ENCODE measurements around the gene NTHL1. TPM values are rescaled to one million over a fixed set of nuclear protein-coding genes. Genes with fewer than 3 reads are reported as not detected.

NTHL1 gene
- total and polyA plus RNA-seq, 2 of the 13 experiments (the other 11 are each of a cell fraction or from before 2014, with no cell fraction given), result 47.5 to 64.9 TPM

DNA sequence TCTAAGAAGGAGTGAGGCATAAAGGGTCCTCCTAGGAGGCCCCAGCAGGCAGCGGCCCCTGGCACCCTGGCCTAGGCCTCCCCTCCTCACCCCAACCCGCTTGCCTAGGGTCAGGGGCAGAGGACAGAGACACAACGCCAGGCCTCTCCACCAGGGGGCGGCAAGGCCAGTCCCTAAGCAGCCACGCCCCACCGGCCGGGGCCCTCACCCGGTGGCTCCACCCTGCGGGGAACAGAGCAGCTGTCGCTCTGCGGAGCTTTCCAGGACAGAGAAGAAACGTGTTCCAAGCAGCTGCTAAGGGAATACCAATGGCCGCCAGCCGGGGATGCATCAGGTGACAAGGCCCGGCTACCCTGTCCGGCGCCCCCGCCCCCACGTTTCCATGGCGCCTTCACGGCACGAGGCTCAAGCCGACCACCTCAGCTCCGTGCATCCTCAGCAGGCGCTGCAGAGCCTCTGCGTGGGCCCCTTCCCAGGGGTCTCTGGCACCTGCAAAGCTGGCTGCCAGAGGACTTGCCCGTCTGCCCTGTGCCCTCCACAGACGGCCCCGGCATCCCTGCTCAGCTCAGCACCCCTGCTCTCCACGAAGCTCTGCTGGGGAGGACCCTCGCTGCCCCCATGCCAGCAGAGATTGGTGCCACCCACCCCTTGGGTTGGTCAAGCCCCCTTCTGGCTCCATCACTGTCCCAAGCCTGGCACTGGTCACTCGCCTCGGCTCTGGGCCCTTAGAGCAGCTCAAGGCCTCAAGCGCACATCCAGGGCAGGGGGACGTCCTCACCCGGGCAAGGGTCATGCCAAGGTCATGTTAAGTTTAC is 43.6 kb downstream of the NTHL1 start (continued):
- TF ChIP-seq, protein P1, sequence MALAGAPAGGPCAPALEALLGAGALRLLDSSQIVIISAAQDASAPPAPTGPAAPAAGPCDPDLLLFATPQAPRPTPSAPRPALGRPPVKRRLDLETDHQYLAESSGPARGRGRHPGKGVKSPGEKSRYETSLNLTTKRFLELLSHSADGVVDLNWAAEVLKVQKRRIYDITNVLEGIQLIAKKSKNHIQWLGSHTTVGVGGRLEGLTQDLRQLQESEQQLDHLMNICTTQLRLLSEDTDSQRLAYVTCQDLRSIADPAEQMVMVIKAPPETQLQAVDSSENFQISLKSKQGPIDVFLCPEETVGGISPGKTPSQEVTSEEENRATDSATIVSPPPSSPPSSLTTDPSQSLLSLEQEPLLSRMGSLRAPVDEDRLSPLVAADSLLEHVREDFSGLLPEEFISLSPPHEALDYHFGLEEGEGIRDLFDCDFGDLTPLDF (CRISPR knock-in tag; IDR thresholded peaks at IDR 0.05), result no peak

DNA sequence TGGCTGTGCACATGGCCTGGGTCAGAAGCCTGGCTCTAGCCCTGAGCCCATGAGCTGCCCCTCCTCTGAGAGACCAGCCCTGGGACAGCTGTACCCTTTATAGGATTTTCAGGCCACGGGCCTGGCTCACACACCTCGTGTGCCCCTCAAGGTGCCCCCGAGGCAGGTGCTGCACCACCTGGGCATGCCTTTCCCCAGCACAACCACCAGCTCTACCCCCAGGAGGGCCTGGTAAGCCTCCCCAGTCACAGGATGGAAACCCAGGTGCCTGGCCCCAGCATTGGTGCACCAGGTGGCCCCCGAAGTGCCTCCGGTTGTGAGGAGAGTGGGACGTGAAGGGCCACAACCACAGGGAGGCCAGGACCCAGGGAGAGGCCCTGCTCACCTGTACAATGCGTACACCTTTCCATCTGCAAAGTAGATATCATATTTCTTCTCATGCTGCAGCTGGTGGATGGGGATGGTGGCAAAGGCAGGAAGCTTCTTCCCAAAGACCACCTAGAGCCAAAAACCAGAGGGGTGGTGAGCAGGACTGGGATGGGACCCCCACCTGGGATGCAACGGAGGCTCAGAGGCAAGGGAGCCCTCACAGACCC is 44.3 kb downstream of the NTHL1 start:
- Histone ChIP-seq H3K4me1 (ENCODE audit: insufficient read depth, low read length) (peaks cover 40% of the 10 kb centered on the region), H3K4me2 (ENCODE audit: low read depth, low read length) (no peak overlapping the region), H2AFZ (ENCODE audit: low read length) (no peak overlapping the region), H3K36me3 (replicated peaks in 1 of 2; ENCODE audit: control insufficient read depth in 1 of 2, insufficient read depth in 2 of 2, low read length in 2 of 2) (peaks cover 24 to 45% of the 10 kb centered on the region in 2 experiments), H4K20me1 (ENCODE audit: insufficient read depth, low read length) (peaks cover 15% of the 10 kb centered on the region; the same call in 1 of the 2 replicates), H3K9ac (ENCODE audit: insufficient read depth, low read depth, low read length) (no peak overlapping the region), H3K4me3 (replicated peaks in 1 of 3; ENCODE audit: insufficient read depth in 1 of 3, low read depth in 2 of 3, low read length in 3 of 3) (no peak overlapping the region), H3K27ac (ENCODE audit: extremely low read length, insufficient read depth, low read length) (no peak overlapping the region), H3K79me2 (ENCODE audit: insufficient read depth, low read length) (peaks cover 35% of the 10 kb centered on the region), H3K9me3 (ENCODE audit: low read length) (no peaks in the 10 kb centered on the region), H3K27me3 (ENCODE audit: control insufficient read depth in 1 of 2, insufficient read depth in 2 of 2, low read length in 2 of 2) (no peaks in the 10 kb centered on the region)
- no peak for DNase-seq (ENCODE audit: low spot score)
- no peak for FAIRE-seq
- in situ Hi-C loops (cut with HindIII; ENCODE audit: extremely low pct_ligation_motif_present, low pct_unique_long_range_greater_than_20kb) (no loop called here), intact Hi-C loops (cut with micrococcal nuclease; ENCODE audit: unreplicated experiment) (no loop called here)
- ChIA-PET CTCF (ENCODE audit: low intra/inter-chr PET ratio, low total read pairs) (interaction anchor here (1.1 to 1.8 kb wide), 4 partner anchors 14 to 140 kb away, joined by 3 to 10 read pairs (median 6); partner anchors contain the start of gene SYNGR3), POLR2A (interaction anchor here (0.8 to 2.8 kb wide), 13 partner anchors 9 to 152 kb away, joined by 3 to 27 read pairs (median 5); partner anchors contain the start of genes GFER, NOXO1, NPW and NTHL1)
- no TSS peak for BruUV-seq (replicated peaks)
- no peak for ATAC-seq
- 100% methylated on average over 1 of the region's 8 CpGs for WGBS (ENCODE audit: low lambda C conversion rate)
- TF ChIP-seq SAP130 (CRISPR knock-in tag; IDR thresholded peaks at IDR 0.05; ENCODE audit: low read depth), result no peak
- no peak for TF ChIP-seq ARNTL (CRISPR knock-in tag; IDR thresholded peaks at IDR 0.05)
- 0 out of 2 replicates have a peak, but pooled peaks have one; percentile 6 for TF ChIP-seq NRL (CRISPR knock-in tag; IDR thresholded peaks at IDR 0.05; ENCODE audit: borderline replicate concordance)
- peak; percentile 31 for TF ChIP-seq ZNF781 (CRISPR knock-in tag; IDR thresholded peaks at IDR 0.05; ENCODE audit: borderline replicate concordance, not compliant biosample characterization)
- TF ChIP-seq, protein P2, sequence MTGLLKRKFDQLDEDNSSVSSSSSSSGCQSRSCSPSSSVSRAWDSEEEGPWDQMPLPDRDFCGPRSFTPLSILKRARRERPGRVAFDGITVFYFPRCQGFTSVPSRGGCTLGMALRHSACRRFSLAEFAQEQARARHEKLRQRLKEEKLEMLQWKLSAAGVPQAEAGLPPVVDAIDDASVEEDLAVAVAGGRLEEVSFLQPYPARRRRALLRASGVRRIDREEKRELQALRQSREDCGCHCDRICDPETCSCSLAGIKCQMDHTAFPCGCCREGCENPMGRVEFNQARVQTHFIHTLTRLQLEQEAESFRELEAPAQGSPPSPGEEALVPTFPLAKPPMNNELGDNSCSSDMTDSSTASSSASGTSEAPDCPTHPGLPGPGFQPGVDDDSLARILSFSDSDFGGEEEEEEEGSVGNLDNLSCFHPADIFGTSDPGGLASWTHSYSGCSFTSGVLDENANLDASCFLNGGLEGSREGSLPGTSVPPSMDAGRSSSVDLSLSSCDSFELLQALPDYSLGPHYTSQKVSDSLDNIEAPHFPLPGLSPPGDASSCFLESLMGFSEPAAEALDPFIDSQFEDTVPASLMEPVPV (CRISPR knock-in tag; IDR thresholded peaks at IDR 0.05), result 0 out of 2 replicates have a peak, but pooled peaks have one; percentile 2
- peak; percentile 44; the same call in 1 of the 2 replicates for TF ChIP-seq ZNF724P (CRISPR knock-in tag; IDR thresholded peaks at IDR 0.05; ENCODE audit: borderline replicate concordance)
- TF ChIP-seq, protein P3, sequence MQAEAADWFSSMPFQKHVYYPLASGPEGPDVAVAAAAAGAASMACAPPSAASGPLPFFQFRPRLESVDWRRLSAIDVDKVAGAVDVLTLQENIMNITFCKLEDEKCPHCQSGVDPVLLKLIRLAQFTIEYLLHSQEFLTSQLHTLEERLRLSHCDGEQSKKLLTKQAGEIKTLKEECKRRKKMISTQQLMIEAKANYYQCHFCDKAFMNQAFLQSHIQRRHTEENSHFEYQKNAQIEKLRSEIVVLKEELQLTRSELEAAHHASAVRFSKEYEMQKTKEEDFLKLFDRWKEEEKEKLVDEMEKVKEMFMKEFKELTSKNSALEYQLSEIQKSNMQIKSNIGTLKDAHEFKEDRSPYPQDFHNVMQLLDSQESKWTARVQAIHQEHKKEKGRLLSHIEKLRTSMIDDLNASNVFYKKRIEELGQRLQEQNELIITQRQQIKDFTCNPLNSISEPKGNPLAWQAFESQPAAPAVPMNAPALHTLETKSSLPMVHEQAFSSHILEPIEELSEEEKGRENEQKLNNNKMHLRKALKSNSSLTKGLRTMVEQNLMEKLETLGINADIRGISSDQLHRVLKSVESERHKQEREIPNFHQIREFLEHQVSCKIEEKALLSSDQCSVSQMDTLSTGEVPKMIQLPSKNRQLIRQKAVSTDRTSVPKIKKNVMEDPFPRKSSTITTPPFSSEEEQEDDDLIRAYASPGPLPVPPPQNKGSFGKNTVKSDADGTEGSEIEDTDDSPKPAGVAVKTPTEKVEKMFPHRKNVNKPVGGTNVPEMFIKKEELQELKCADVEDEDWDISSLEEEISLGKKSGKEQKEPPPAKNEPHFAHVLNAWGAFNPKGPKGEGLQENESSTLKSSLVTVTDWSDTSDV (CRISPR knock-in tag; IDR thresholded peaks at IDR 0.05), result 0 out of 2 replicates have a peak, but pooled peaks have one; percentile 61
- no peak for TF ChIP-seq ZNF441 (CRISPR knock-in tag; IDR thresholded peaks at IDR 0.05; ENCODE audit: borderline replicate concordance)
- TF ChIP-seq ZNF225 (CRISPR knock-in tag; IDR thresholded peaks at IDR 0.05), result no peak
- no peak for TF ChIP-seq ZNF652 (CRISPR knock-in tag; IDR thresholded peaks at IDR 0.05; ENCODE audit: borderline replicate concordance, low read depth)
- TF ChIP-seq, protein P4, sequence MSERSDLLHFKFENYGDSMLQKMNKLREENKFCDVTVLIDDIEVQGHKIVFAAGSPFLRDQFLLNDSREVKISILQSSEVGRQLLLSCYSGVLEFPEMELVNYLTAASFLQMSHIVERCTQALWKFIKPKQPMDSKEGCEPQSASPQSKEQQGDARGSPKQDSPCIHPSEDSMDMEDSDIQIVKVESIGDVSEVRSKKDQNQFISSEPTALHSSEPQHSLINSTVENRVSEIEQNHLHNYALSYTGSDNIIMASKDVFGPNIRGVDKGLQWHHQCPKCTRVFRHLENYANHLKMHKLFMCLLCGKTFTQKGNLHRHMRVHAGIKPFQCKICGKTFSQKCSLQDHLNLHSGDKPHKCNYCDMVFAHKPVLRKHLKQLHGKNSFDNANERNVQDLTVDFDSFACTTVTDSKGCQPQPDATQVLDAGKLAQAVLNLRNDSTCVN (CRISPR knock-in tag; IDR thresholded peaks at IDR 0.05; ENCODE audit: borderline replicate concordance), result no peak
- TF ChIP-seq ZNF329 (CRISPR knock-in tag; IDR thresholded peaks at IDR 0.05; ENCODE audit: low read depth), result 0 out of 2 replicates have a peak, but pooled peaks have one; percentile 21
